Activated effector memory CD4-positive, alpha-beta T cell treated with Interleukin-2 at 50 U/mL for 16 hours (primary cell): ENCODE results near the gene EYA2.

Experiments
- DNase-seq: peaks from one replicate; pipeline ENCODE4 v3.0.0-alpha.2; 2020

EYA2 gene

DNA sequence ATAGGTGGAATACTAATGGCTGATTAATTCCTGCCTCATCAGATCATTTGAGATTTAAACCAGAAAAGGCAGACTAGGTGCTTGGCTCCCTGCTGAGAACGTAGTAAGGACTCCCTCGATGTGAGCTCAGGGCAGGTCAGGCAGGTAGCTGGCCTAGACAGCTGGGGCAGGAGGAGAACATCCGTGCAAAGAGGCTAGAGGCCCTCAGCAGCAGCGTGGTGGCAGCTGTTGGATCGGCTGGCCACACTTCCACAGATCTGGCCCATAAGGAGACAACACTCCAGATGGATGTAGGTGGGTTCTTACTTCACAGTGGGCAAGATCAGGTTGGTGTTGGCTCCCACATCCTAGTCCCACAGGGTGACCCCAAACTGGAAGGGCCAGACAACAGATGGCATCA, 38.5 kb downstream of the EYA2 start:
- DNase-seq, result no peak

GRCh38 chr20:46934746-46935287, 40.2 kb downstream of the EYA2 start:
- DNase-seq, result no peak

- DNase-seq, result no peak
Observed at GRCh38 chr20:46935394-46936017, 40.9 kb downstream of the EYA2 start.

DNA sequence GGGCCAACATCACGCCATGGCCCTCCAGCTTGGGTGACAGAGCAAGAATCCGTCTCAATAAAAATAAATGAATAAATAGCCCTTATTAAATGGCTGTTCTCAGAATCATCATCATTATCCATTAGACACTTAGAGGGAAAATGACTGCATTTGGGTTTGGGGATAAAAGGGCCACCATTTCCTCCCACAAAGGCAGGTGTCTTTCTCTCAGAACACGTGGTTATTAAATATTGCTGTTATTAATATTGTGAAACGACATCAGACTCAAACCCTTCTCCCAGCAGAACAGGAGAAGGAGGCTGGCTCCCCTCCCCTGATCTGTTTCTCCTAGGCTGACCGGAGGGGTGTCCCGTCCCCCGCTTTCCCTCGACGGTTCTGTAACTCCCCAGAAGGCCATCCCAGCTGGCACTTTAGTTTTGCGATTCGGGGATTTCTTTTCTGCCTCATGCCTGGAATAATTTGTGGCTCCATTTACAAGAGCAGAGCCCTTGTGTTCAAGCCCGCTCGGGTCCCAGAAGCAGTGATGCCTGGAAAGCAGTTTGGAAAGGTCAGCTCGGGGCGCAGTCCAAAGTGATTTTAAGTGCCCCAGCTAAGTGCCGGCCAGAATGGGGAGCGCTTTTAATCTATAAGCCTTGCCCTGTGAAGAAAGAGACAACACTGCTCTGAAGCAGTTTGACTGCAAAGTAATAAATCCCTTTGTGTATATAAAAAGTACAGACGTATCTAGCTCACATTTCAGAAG, 41.9 kb downstream of the EYA2 start:
- no peak for DNase-seq

GRCh38 chr20:46937157-46937523, 42.5 kb downstream of the EYA2 start:
- no peak for DNase-seq

GRCh38 chr20:46937533-46938226, 43.0 kb downstream of the EYA2 start:
- no peak for DNase-seq

- DNase-seq, result no peak
Observed at GRCh38 chr20:46938434-46938833, 43.8 kb downstream of the EYA2 start.

DNA sequence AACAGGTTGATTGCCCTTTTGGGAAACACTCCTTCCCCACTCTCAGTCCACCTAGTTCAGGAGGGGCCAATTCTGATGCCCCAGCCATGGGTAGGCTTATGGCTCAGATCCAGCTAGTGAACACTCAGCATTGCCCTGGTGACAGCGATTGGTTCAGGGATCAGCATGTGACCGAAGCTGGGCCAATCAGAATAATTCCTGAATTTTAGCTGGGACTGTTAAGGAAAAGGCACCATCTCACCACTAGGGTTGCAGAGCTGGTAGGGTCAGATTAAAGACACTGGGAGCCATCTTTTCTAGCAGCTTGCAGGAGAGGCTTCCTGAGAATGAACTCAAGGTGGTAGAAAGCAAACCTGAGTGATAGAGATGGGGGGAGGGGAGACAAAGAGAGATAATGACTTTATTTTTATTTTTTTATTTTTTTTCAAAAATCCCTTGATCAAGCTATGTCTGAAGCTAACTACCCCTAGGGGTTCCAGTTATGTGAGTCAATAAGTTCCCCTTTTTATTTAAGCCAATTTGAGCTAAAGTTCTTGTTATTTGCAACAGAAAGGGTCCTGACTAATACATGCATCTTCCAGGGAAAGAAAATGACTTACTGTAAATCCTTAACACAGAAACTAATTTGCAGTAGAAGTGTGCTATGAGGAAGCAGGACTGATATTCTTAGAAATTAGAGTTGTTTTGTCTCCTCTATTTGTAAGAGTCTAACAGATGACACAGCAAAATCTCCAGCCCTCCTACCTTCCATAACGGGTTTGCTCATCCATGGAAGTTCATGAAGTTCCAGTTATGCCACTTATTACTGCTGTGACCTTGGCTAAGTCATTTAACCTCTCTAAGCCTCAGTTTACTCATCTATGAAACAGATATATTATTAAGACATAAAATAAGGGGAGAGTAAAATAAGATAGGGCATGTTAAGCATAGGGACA, 44.7 kb downstream of the EYA2 start:
- DNase-seq, result no peak

DNA sequence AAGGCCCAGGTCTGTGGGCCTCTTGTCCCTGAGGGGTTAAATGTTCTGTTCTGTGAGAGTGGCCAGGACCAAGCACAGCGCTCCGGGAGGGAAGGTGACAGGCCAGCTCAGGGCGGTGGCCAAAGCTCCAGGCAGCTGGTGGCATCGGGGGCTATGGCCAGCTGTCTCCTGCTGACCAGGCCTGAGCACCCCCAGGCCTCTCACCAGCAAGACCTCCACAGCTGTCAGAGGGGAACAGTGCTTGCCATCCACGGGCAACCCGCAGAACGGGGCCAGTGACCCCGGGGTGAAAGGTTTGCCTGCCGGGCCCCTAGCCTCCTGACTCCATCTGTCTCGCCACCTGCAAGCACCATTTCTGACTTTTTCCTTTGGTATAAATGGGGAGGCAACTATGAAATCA, 46.0 kb downstream of the EYA2 start:
- DNase-seq, result no peak

DNA sequence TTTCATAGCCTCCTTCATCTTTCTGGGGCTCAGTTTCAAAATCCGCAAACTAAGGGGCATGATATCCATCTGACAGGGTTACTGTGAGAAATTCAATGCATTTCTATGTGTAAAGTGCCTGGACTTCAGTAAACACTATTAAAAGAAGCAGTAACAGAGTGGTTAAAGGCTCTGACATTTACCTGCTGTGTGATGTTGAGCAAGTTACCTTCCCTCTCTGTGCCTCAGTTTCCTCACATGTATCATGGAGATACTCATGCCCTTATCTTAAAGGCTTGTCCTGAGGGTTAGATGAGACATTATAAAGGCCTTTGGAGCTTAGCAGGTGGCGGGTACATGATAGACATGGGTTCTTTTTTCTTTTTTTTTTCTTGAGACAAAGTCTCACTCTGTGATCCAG, 46.8 kb downstream of the EYA2 start:
- DNase-seq, result no peak

DNA sequence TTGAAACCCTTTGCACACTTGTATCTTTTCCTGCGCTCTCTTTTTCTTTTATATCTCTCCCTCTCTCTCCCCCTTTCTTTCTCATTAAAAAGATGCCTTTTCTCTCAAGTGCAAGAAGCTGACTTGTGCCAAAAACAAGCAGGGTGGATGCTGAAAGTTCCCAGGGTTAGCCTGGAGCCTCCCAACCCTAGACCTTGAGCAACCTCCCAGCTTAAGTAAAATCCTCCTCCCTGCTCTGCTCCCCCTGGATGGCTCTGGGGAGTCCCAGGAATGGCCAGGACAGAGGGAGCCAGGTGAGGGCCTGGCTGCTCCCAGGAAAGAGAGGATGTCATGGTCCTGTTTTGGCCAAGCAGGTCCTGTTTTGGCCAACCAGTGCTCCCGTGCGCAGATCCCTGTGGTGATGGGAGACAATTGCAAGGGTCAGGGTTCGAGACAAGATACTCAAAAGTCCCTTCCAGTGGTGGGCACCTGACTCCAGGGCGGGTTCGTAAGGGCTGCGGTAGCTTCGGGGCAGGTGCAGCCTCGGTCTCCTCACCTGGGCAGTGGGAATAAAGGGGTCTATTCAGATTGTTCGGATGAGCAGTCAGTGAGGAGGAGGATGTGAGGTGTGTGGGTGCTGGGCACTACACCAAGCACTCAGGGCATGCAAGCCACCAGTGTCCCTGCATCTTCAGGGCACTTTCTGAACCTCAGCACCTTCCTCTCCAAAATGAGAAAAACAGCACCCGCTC, 49.4 kb downstream of the EYA2 start:
- no peak for DNase-seq

DNA sequence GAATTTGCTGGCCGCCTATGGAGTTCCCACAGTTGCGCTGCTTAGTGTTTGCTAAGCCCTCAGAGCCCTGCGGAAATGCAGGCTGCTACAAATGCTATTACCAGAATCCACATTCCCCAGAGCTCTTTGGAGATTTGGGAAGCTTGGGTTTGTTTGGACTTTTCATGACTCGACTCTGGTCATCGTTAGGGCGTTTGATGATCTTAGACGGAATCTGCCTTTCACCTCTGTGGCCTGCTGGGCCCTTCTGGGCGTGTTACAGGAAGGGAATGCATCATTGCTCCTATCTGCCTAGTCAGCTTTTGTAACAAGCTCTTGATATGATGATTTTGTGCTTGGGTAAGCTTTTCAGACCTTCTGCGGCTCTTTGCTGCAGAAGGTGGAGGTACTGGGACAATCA, 50.8 kb downstream of the EYA2 start:
- DNase-seq, result no peak

DNA sequence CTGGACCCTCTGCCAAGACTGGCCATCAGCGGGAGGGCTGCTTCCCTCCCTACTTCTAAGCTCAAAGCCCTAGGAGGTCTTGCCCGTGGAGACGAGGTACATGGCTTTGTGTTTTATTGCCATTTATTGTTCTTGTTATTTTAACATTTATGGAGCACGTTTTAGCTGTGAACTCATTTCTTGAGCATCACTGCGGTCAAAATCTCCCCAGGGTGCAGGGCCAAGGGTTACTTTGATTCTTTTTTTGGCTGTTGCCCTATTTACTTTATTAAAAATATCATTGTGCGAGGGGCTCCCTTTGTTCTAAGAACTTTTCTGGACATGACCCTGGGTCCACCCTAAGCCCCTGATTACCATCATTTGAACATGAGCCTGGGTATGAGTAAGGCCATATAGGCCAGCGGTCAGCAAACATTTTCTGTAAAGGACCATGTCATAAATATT, 51.6 kb downstream of the EYA2 start:
- no peak for DNase-seq

GRCh38 chr20:46946796-46947195, 52.2 kb downstream of the EYA2 start:
- DNase-seq, result no peak

GRCh38 chr20:46948081-46948480, 53.4 kb downstream of the EYA2 start:
- DNase-seq, result no peak

DNA sequence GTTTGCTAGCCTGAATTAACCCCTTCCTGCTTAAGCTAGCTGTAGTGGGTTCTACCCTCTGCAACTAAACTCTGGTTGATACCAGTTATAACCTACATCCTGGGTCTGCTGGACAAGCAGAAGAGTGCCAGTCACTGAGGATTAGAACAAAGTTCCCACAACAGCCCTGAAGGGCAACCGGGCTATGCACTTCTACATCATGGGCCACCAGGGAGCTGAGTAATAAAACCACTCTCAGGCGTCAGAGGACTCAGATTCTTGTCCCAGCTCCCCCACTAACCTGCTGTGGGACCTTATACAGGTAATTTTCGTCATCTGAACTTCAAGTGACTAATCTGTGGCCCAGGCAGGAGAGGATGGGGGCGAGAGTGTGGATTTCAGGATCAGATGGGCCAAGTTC, 56.8 kb downstream of the EYA2 start:
- no peak for DNase-seq

- DNase-seq, result no peak
Observed at GRCh38 chr20:46951840-46952497, 57.3 kb downstream of the EYA2 start.

GRCh38 chr20:46953596-46953995, 59.0 kb downstream of the EYA2 start:
- no peak for DNase-seq

DNA sequence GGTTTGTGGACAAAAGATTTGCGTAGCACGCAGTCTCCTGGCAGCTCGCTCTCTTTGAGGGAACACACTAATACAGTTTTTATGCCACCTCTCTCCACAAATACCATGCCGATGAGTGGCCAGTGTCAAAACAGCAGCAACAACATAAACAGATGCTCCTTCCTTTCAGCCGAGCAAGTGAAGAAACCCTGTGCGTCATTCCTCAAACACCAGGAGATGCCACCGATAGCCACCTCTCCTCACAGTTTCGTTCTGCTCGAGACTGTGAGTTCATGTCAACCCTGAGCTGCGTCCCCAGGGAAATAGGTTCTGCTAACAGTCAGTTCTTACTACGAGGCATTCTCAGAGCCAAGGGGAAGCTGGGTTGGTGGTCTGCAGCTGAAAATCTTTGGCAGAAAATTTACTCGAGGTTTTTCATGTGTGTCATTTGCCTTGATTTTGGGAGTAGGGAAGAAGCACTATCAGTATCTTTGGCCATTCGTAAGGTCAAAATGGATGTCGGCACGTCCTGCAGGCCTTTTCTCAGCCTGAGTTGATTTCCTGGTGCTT, 59.9 kb downstream of the EYA2 start:
- DNase-seq, result no peak

- DNase-seq, result no peak
Observed at GRCh38 chr20:46955601-46956556, 61.2 kb downstream of the EYA2 start.
